Body of pancreas (tissue), 4 donors: ENCODE measurements around the gene TOMM6.

Source experiments
- POLR2A ChIP-seq, 3 donors: fragments of 450-650 bp; IDR thresholded peaks; one replicate each; pipeline ENCODE4 v1.6.1; 2016; ENCODE audit warnings: antibody characterized with exemption in 3 of 3, mild to moderate bottlenecking in 2 of 3
- TF ChIP-seq, protein P1 (sequence below), 7 experiments: fragments of 450-650 bp in 4 of 7; fragments of 200-600 bp in 3 of 7; sonication (generic) in 3 of 7; IDR thresholded peaks; one replicate each; pipeline ENCODE4 v1.5.1; 2016 to 2019; ENCODE audit warnings: antibody characterized with exemption in 7 of 7

DNA sequence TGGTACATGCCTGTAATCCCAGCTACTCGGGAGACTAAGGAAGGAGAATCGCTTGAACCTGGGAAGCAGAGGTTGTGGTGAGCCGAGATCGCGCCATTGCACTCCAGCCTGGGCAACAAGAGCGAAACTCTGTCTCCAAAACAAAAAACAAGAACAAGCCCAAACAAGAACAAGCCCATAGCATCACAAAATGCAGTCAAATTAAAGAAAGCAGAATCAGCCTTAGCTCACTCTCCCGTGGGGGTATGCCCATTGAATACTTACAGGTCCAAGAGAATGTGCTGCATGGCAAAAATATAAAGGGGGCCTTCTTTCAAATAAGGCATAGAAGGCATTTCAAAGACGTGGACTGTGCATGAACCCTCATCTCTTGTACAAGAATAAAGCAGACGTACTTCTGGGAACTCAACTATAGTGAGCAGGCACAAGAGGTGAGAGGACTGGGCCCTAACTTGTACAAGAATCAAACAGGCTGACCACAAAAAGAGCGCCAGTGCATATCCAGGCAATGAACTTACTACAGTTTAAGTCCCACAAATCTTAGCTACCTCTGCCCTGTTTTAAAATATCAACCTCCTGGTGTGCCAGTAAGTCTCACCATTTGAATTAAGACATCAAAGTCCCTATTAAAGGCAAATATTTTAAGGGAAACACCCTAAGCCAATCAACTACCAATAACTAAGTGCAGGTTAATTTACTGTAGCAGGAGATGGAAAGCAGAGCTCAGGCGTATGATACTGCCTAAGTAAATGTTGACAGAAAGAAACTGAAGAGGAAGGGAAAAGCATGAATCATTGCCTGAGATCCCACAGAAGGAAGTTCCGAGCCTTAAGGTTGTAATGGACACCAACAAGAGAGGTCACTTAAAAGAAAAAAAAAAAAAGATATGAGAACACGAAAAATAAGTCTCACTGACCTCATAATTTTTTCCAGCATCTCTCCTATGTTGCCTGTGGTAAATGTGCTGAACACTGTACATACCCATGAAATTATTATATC, 37.4 kb downstream of the TOMM6 start:
- TF ChIP-seq, protein P1, sequence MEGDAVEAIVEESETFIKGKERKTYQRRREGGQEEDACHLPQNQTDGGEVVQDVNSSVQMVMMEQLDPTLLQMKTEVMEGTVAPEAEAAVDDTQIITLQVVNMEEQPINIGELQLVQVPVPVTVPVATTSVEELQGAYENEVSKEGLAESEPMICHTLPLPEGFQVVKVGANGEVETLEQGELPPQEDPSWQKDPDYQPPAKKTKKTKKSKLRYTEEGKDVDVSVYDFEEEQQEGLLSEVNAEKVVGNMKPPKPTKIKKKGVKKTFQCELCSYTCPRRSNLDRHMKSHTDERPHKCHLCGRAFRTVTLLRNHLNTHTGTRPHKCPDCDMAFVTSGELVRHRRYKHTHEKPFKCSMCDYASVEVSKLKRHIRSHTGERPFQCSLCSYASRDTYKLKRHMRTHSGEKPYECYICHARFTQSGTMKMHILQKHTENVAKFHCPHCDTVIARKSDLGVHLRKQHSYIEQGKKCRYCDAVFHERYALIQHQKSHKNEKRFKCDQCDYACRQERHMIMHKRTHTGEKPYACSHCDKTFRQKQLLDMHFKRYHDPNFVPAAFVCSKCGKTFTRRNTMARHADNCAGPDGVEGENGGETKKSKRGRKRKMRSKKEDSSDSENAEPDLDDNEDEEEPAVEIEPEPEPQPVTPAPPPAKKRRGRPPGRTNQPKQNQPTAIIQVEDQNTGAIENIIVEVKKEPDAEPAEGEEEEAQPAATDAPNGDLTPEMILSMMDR (IDR thresholded peaks at IDR 0.05) = no peak
- no peak for TF ChIP-seq POLR2A (IDR thresholded peaks at IDR 0.05)
